Panc1 (cell line): ENCODE measurements around the gene C5orf58.

Experiments
- REST ChIP-seq, 2 experiments: IDR thresholded peaks; 2 replicates each; pipeline ENCODE4 v1.6.1; 2011 to 2012; ENCODE audit warnings: low read depth in 2 of 2, control low read depth in 1 of 2, low read length in 1 of 2, mild to moderate bottlenecking in 1 of 2, moderate library complexity in 1 of 2; ENCODE audit not compliant: insufficient read depth in 1 of 2
- SIN3A ChIP-seq: IDR thresholded peaks from 2 replicates; pipeline ENCODE4 v1.6.1; 2012; ENCODE audit warnings: low read depth, mild to moderate bottlenecking, low read length, moderate library complexity, borderline replicate concordance; ENCODE audit not compliant: insufficient read depth
- TF ChIP-seq, protein P1 (sequence below): fragments of 450-650 bp; IDR thresholded peaks from 2 replicates; pipeline ENCODE4 v1.5.1; 2017; ENCODE audit warnings: mild to moderate bottlenecking

DNA sequence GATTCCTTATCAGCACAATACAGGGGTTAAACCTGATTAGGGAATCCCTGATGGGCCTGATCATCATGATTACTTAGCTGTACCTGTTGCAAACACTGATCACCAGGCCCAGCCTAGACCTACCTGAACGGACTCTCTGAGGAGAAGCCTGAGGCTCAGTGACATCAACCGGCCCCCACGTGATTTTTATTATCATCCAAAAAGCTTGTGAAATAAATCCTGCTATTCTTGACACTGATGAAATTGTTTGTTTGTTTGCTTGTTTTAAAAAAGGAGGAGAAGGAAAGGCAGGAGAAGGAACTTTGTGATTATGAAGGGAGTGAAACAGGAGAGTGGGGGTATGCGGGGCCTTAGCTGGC is 46.7 kb downstream of the C5orf58 start:
- TF ChIP-seq, protein P1, sequence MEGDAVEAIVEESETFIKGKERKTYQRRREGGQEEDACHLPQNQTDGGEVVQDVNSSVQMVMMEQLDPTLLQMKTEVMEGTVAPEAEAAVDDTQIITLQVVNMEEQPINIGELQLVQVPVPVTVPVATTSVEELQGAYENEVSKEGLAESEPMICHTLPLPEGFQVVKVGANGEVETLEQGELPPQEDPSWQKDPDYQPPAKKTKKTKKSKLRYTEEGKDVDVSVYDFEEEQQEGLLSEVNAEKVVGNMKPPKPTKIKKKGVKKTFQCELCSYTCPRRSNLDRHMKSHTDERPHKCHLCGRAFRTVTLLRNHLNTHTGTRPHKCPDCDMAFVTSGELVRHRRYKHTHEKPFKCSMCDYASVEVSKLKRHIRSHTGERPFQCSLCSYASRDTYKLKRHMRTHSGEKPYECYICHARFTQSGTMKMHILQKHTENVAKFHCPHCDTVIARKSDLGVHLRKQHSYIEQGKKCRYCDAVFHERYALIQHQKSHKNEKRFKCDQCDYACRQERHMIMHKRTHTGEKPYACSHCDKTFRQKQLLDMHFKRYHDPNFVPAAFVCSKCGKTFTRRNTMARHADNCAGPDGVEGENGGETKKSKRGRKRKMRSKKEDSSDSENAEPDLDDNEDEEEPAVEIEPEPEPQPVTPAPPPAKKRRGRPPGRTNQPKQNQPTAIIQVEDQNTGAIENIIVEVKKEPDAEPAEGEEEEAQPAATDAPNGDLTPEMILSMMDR: no peak
- TF ChIP-seq SIN3A (no peak), REST (IDR thresholded peaks at IDR 0.05; ENCODE audit: insufficient read depth in 1 of 2, low read depth in 2 of 2, low read length in 1 of 2) (no peak)
